Measurements from ENCODE around the gene SLC15A1. TPM values are rescaled to one million over a fixed set of nuclear protein-coding genes. Genes with fewer than 3 reads are reported as not detected.

SLC15A1 gene
- polyA plus RNA-seq, 1 donor (not counting 4 experiments of a cell fraction or from before 2014, with no cell fraction given): 0.10 TPM

- Histone ChIP-seq H3K36me3 (ENCODE audit: control insufficient read depth in 2 of 2, extremely low read depth in 1 of 2, insufficient read depth in 2 of 2, low read length in 2 of 2) (no peaks in the 10 kb centered on the region), H2AFZ (ENCODE audit: control insufficient read depth, low read length) (no peak overlapping the region), H3K4me3 (ENCODE audit: control insufficient read depth in 2 of 3, extremely low read depth in 1 of 3, insufficient read depth in 2 of 3, low read depth in 1 of 3, low read length in 3 of 3) (no peak overlapping the region), H3K9ac (ENCODE audit: control insufficient read depth, extremely low read depth, insufficient read depth, low read length) (no peak overlapping the region), H3K79me2 (ENCODE audit: control insufficient read depth, insufficient read depth, low read length) (no peaks in the 10 kb centered on the region), H3K4me2 (ENCODE audit: control insufficient read depth, extremely low read depth, insufficient read depth, low read depth, low read length) (no peak overlapping the region), H3K9me1 (ENCODE audit: control insufficient read depth, extremely low read depth, insufficient read depth, low read length) (no peaks in the 10 kb centered on the region), H3K4me1 (ENCODE audit: control insufficient read depth, extremely low read depth, insufficient read depth, low read length) (no peaks in the 10 kb centered on the region), H3K27ac (ENCODE audit: control insufficient read depth, insufficient read depth, low read length) (no peak overlapping the region), H3K27me3 (ENCODE audit: control insufficient read depth, extremely low read depth, insufficient read depth, low read length) (peaks cover 5% of the 10 kb centered on the region), H3K9me3 (ENCODE audit: control insufficient read depth, low read depth, low read length) (no peaks in the 10 kb centered on the region), H4K20me1 (ENCODE audit: control insufficient read depth, extremely low read depth, insufficient read depth, low read length) (no peaks in the 10 kb centered on the region)
- dilution Hi-C loops (cut with MboI; ENCODE audit: extremely low pct_ligation_motif_present, low sequenced_read_pairs): no loop called here
- FAIRE-seq (no peak), DNase-seq (ENCODE audit: low read depth, low spot score) (no peak)
- TF ChIP-seq CTCF (optimal IDR thresholded peaks at IDR 0.05 in 1 of 3, IDR thresholded peaks at IDR 0.05 in 1 of 3, conservative IDR thresholded peaks at IDR 0.05 in 1 of 3; ENCODE audit: extremely low read depth in 1 of 3, insufficient read depth in 2 of 3, low read length in 3 of 3) (no peak), EZH2 (IDR thresholded peaks at IDR 0.05; ENCODE audit: low read length) (no peak)
Measured at GRCh38 chr13:98664924-98665637, 87.4 kb downstream of the SLC15A1 start.

GRCh38 chr13:98664510-98664909 lies 88.0 kb downstream of the SLC15A1 start:
- no peak overlapping the region for H3K4me2 ChIP-seq (ENCODE audit: control insufficient read depth, extremely low read depth, insufficient read depth, low read depth, low read length)

More at GRCh38 chr13:98664510-98664909, 88.0 kb downstream of the SLC15A1 start:
- Histone ChIP-seq H3K36me3 (ENCODE audit: control insufficient read depth in 2 of 2, extremely low read depth in 1 of 2, insufficient read depth in 2 of 2, low read length in 2 of 2) (no peaks in the 10 kb centered on the region), H4K20me1 (ENCODE audit: control insufficient read depth, extremely low read depth, insufficient read depth, low read length) (no peaks in the 10 kb centered on the region), H3K9me1 (ENCODE audit: control insufficient read depth, extremely low read depth, insufficient read depth, low read length) (no peaks in the 10 kb centered on the region), H3K27me3 (ENCODE audit: control insufficient read depth, extremely low read depth, insufficient read depth, low read length) (peaks cover 4% of the 10 kb centered on the region), H3K27ac (ENCODE audit: control insufficient read depth, insufficient read depth, low read length) (no peak overlapping the region), H3K9ac (ENCODE audit: control insufficient read depth, extremely low read depth, insufficient read depth, low read length) (no peak overlapping the region), H3K79me2 (ENCODE audit: control insufficient read depth, insufficient read depth, low read length) (no peaks in the 10 kb centered on the region), H2AFZ (ENCODE audit: control insufficient read depth, low read length) (no peak overlapping the region), H3K4me1 (ENCODE audit: control insufficient read depth, extremely low read depth, insufficient read depth, low read length) (no peaks in the 10 kb centered on the region), H3K9me3 (ENCODE audit: control insufficient read depth, low read depth, low read length) (no peaks in the 10 kb centered on the region), H3K4me3 (ENCODE audit: control insufficient read depth in 2 of 3, extremely low read depth in 1 of 3, insufficient read depth in 2 of 3, low read depth in 1 of 3, low read length in 3 of 3) (no peak overlapping the region)
- dilution Hi-C loops (cut with MboI; ENCODE audit: extremely low pct_ligation_motif_present, low sequenced_read_pairs): no loop called here
- DNase-seq (ENCODE audit: low read depth, low spot score): no peak
- no peak for FAIRE-seq
- TF ChIP-seq CTCF (optimal IDR thresholded peaks at IDR 0.05 in 1 of 3, IDR thresholded peaks at IDR 0.05 in 1 of 3, conservative IDR thresholded peaks at IDR 0.05 in 1 of 3; ENCODE audit: extremely low read depth in 1 of 3, insufficient read depth in 2 of 3, low read length in 3 of 3) (no peak), EZH2 (IDR thresholded peaks at IDR 0.05; ENCODE audit: low read length) (no peak)

Measured in keratinocyte (primary cell).